ENCODE results near the gene DTX4. TPM values are rescaled to one million over a fixed set of nuclear protein-coding genes. Genes with fewer than 3 reads are reported as not detected.

DTX4 gene
- total RNA-seq, 2 experiments from 2014 or later = 0.18 to 0.45 TPM

GRCh38 chr11:59222464-59223060 is 50.6 kb downstream of the DTX4 start:
- no peak for DNase-seq
- Mint-ChIP-seq H3K4me1 (ENCODE audit: low read depth) (peaks cover 6% of the 10 kb centered on the region), H3K27me3 (ENCODE audit: low read depth) (peaks cover 7% of the 10 kb centered on the region), H3K4me3 (no peak overlapping the region), H3K36me3 (ENCODE audit: low read depth) (no peaks in the 10 kb centered on the region), H3K27ac (no peak overlapping the region), H3K9me3 (ENCODE audit: insufficient read depth) (no peaks in the 10 kb centered on the region)
- POLR2A ChIA-PET = interaction anchor here (0.7 kb wide), 1 partner anchor 54 kb away, joined by 3 read pairs; no protein-coding TSS in a partner anchor
- CTCF ChIA-PET = interaction anchor here (0.6 to 1.5 kb wide), 3 partner anchors 16 to 429 kb away, joined by 3 to 6 read pairs (median 4); no protein-coding TSS in a partner anchor
- no peak for ATAC-seq

GRCh38 chr11:59223177-59223576 is 51.2 kb downstream of the DTX4 start:
- Mint-ChIP-seq H3K9me3 (ENCODE audit: insufficient read depth) (no peaks in the 10 kb centered on the region), H3K4me3 (no peak overlapping the region), H3K4me1 (ENCODE audit: low read depth) (peaks cover 5% of the 10 kb centered on the region), H3K27me3 (ENCODE audit: low read depth) (peaks cover 7% of the 10 kb centered on the region), H3K27ac (no peak overlapping the region), H3K36me3 (ENCODE audit: low read depth) (no peaks in the 10 kb centered on the region)
- POLR2A ChIA-PET = interaction anchor here (0.7 kb wide), 1 partner anchor 53 kb away, joined by 3 read pairs; no protein-coding TSS in a partner anchor
- DNase-seq = no peak
- CTCF ChIA-PET = interaction anchor here (0.6 to 0.7 kb wide), 2 partner anchors 10 to 428 kb away, joined by 3 to 4 read pairs; partner anchors contain the start of gene MPEG1
- ATAC-seq = no peak

GRCh38 chr11:59223611-59224010 is 51.7 kb downstream of the DTX4 start:
- H3K36me3 Mint-ChIP-seq (ENCODE audit: low read depth) = no peaks in the 10 kb centered on the region
- DNase-seq (no peak), ATAC-seq (no peak)
- peaks cover 9% of the 10 kb centered on the region for H3K27me3 Mint-ChIP-seq (ENCODE audit: low read depth)
- CTCF ChIA-PET = interaction anchor here (0.7 to 1.2 kb wide), 2 partner anchors 11 to 52 kb away, joined by 3 to 5 read pairs; partner anchors contain the start of genes DTX4 and MPEG1
- H3K4me1 Mint-ChIP-seq (ENCODE audit: low read depth) = peaks cover 5% of the 10 kb centered on the region
- POLR2A ChIA-PET = no interaction called here
- no peak overlapping the region for H3K4me3 Mint-ChIP-seq
- no peaks in the 10 kb centered on the region for H3K9me3 Mint-ChIP-seq (ENCODE audit: insufficient read depth)
- H3K27ac Mint-ChIP-seq = no peak overlapping the region

GRCh38 chr11:59224351-59224928 is 52.5 kb downstream of the DTX4 start:
- CTCF ChIA-PET = interaction anchor here (1.2 kb wide), 1 partner anchor 52 kb away, joined by 5 read pairs; the partner anchor contains the start of gene DTX4
- POLR2A ChIA-PET = no interaction called here
- Mint-ChIP-seq H3K27ac (no peak overlapping the region), H3K4me1 (ENCODE audit: low read depth) (peaks cover 5% of the 10 kb centered on the region), H3K9me3 (ENCODE audit: insufficient read depth) (no peaks in the 10 kb centered on the region), H3K36me3 (ENCODE audit: low read depth) (no peaks in the 10 kb centered on the region), H3K27me3 (ENCODE audit: low read depth) (peaks cover 9% of the 10 kb centered on the region), H3K4me3 (no peak overlapping the region)
- DNase-seq (no peak), ATAC-seq (no peak)

- CTCF ChIA-PET = no interaction called here
- H3K4me1 Mint-ChIP-seq (ENCODE audit: low read depth) = peaks cover 5% of the 10 kb centered on the region
- DNase-seq (no peak), ATAC-seq (no peak)
- no peak overlapping the region for H3K27ac Mint-ChIP-seq
- no peak overlapping the region for H3K4me3 Mint-ChIP-seq
- POLR2A ChIA-PET = no interaction called here
- H3K36me3 Mint-ChIP-seq (ENCODE audit: low read depth) = no peaks in the 10 kb centered on the region
- peaks cover 6% of the 10 kb centered on the region for H3K27me3 Mint-ChIP-seq (ENCODE audit: low read depth)
- no peaks in the 10 kb centered on the region for H3K9me3 Mint-ChIP-seq (ENCODE audit: insufficient read depth)
Measured at GRCh38 chr11:59225017-59225416, 53.1 kb downstream of the DTX4 start.

- H3K36me3 Mint-ChIP-seq (ENCODE audit: low read depth) = no peaks in the 10 kb centered on the region
- CTCF ChIA-PET = no interaction called here
- no peak overlapping the region for H3K4me3 Mint-ChIP-seq
- no peak overlapping the region for H3K27ac Mint-ChIP-seq
- DNase-seq (no peak), ATAC-seq (no peak)
- POLR2A ChIA-PET = no interaction called here
- no peaks in the 10 kb centered on the region for H3K9me3 Mint-ChIP-seq (ENCODE audit: insufficient read depth)
- peaks cover 5% of the 10 kb centered on the region for H3K27me3 Mint-ChIP-seq (ENCODE audit: low read depth)
- H3K4me1 Mint-ChIP-seq (ENCODE audit: low read depth) = peaks cover 5% of the 10 kb centered on the region
Measured at GRCh38 chr11:59226396-59226795, 54.5 kb downstream of the DTX4 start.

- no peak overlapping the region for H3K27ac Mint-ChIP-seq
- H3K4me1 Mint-ChIP-seq (ENCODE audit: low read depth) = no peaks in the 10 kb centered on the region
- CTCF ChIA-PET = no interaction called here
- no peak for ATAC-seq
- H3K4me3 Mint-ChIP-seq = no peak overlapping the region
- POLR2A ChIA-PET = no interaction called here
- DNase-seq = no peak
- peaks cover 21% of the 10 kb centered on the region for H3K9me3 Mint-ChIP-seq (ENCODE audit: insufficient read depth)
- peaks cover 2% of the 10 kb centered on the region for H3K36me3 Mint-ChIP-seq (ENCODE audit: low read depth)
- H3K27me3 Mint-ChIP-seq (ENCODE audit: low read depth) = peaks cover 29% of the 10 kb centered on the region
Measured at GRCh38 chr11:59240322-59240721, 68.4 kb downstream of the DTX4 start.

- ATAC-seq (no peak), DNase-seq (no peak)
- ChIA-PET POLR2A (no interaction called here), CTCF (no interaction called here)
- Mint-ChIP-seq H3K9me3 (ENCODE audit: insufficient read depth) (peaks cover 15% of the 10 kb centered on the region), H3K36me3 (ENCODE audit: low read depth) (peaks cover 2% of the 10 kb centered on the region), H3K27me3 (ENCODE audit: low read depth) (peaks cover 16% of the 10 kb centered on the region), H3K27ac (no peak overlapping the region), H3K4me1 (ENCODE audit: low read depth) (peaks cover 19% of the 10 kb centered on the region), H3K4me3 (no peak overlapping the region)
Measured at GRCh38 chr11:59243633-59244032, 71.7 kb downstream of the DTX4 start.

GRCh38 chr11:59247531-59248227 is 75.7 kb downstream of the DTX4 start:
- DNase-seq (peak; percentile 54), ATAC-seq (peak; percentile 39)
- peaks cover 27% of the 10 kb centered on the region for H3K4me1 Mint-ChIP-seq (ENCODE audit: low read depth)
- ChIA-PET POLR2A (no interaction called here), CTCF (interaction anchor here (0.6 to 2.0 kb wide), 2 partner anchors 61 to 182 kb away, joined by 4 read pairs; no protein-coding TSS in a partner anchor)
- peak overlapping the region; percentile 33 for H3K27ac Mint-ChIP-seq
- H3K9me3 Mint-ChIP-seq (ENCODE audit: insufficient read depth) = no peaks in the 10 kb centered on the region
- no peaks in the 10 kb centered on the region for H3K36me3 Mint-ChIP-seq (ENCODE audit: low read depth)
- peaks cover 22% of the 10 kb centered on the region for H3K27me3 Mint-ChIP-seq (ENCODE audit: low read depth)
- no peak overlapping the region for H3K4me3 Mint-ChIP-seq

- CTCF ChIA-PET = no interaction called here
- POLR2A ChIA-PET = no interaction called here
Measured at GRCh38 chr11:59249535-59249934, 77.6 kb downstream of the DTX4 start.

GRCh38 chr11:59253001-59253400 is 81.1 kb downstream of the DTX4 start:
- Mint-ChIP-seq H3K36me3 (ENCODE audit: low read depth) (no peaks in the 10 kb centered on the region), H3K27ac (no peak overlapping the region), H3K9me3 (ENCODE audit: insufficient read depth) (no peaks in the 10 kb centered on the region), H3K4me3 (no peak overlapping the region), H3K4me1 (ENCODE audit: low read depth) (peaks cover 13% of the 10 kb centered on the region), H3K27me3 (ENCODE audit: low read depth) (peaks cover 17% of the 10 kb centered on the region)
- ChIA-PET POLR2A (no interaction called here), CTCF (no interaction called here)
- ATAC-seq = no peak
- DNase-seq = no peak

More at GRCh38 chr11:59249535-59249934, 77.6 kb downstream of the DTX4 start:
- peaks cover 25% of the 10 kb centered on the region for H3K27me3 Mint-ChIP-seq (ENCODE audit: low read depth)
- no peaks in the 10 kb centered on the region for H3K36me3 Mint-ChIP-seq (ENCODE audit: low read depth)
- H3K4me1 Mint-ChIP-seq (ENCODE audit: low read depth) = peaks cover 27% of the 10 kb centered on the region
- no peaks in the 10 kb centered on the region for H3K9me3 Mint-ChIP-seq (ENCODE audit: insufficient read depth)
- H3K4me3 Mint-ChIP-seq = no peak overlapping the region
- ATAC-seq (no peak), DNase-seq (no peak)
- no peak overlapping the region for H3K27ac Mint-ChIP-seq

- H3K27ac Mint-ChIP-seq = no peak overlapping the region
- H3K27me3 Mint-ChIP-seq (ENCODE audit: low read depth) = peaks cover 14% of the 10 kb centered on the region
- H3K36me3 Mint-ChIP-seq (ENCODE audit: low read depth) = no peaks in the 10 kb centered on the region
- ATAC-seq (no peak), DNase-seq (no peak)
- ChIA-PET CTCF (no interaction called here), POLR2A (no interaction called here)
- peaks cover 5% of the 10 kb centered on the region for H3K4me1 Mint-ChIP-seq (ENCODE audit: low read depth)
- H3K9me3 Mint-ChIP-seq (ENCODE audit: insufficient read depth) = no peaks in the 10 kb centered on the region
- H3K4me3 Mint-ChIP-seq = no peak overlapping the region
Measured at GRCh38 chr11:59254286-59254685, 82.4 kb downstream of the DTX4 start.
